Activated gamma-delta T cell treated with Interleukin-2 at 50 U/mL for 16 hours (primary cell): ENCODE measurements around the gene ARMC3.

ENCODE experiments used
- DNase-seq: peaks from one replicate; pipeline ENCODE4 v3.0.0-alpha.2; 2020

The ARMC3 gene

DNA sequence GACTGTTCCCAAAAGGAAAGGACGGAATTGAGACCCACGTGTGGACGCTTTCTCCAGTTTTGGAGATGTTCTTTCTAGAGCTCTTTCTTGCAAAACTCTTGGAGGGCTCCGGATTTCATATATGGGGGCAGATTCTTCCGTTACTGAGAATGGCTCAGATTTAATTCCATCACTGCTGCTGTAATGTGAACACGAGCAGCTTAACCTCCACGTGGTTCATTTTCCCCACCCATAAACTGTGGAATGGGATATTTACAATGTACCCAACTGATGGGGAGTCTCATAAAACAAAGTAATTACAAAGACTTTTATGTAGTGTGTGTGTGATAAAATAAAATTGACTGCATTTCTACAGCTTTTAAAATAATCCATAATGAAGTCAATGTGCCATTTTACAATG lies 152.4 kb downstream of the ARMC3 start:
- no peak for DNase-seq

DNA sequence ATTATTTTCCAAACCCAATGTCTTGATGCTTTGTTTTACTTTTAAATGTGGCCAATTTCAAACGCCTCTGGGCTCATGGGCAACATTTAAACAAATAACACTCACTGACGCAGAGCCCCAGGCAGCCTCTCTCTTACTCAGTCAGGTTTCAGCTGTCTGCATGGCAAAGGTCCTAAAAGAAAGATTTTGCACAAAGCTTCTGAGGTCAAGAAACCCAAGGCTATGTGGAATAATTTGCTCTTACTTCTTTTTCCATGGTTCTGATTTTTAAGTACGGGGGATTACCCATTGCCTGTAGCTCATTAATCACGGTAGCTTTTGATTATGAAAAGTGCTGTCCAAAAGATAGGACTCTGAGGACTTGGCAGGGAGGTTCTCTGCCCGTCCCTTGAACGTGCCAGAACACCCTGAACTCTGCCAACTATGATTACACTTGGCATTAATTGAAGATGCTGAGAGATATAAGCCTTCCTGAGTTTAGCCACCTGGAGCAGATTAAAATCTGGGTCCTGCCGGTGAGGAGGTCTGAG lies 153.4 kb downstream of the ARMC3 start:
- no peak for DNase-seq

DNA sequence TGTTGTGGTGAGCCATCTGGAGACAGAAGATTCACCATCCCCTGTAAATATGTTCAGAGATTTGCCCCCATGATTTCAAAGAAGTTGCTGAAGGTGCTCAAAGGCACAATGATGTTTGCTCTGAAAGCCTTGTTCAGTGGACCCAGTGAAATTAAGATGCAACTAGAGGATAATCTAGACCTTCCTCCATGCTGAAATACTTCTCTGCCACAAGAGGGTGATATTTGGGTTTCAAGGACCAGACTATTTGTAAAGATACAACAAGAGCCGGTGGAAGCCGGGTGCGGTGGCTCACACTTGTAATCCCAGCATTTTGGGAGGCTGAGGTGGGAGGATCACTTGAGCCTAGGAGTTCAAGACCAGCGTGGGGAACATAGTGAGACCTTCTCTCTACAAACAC lies 154.0 kb downstream of the ARMC3 start:
- no peak for DNase-seq
